Measurements from ENCODE around the gene CYBRD1.

Gene CYBRD1

GRCh38 chr2:171521361-171522051, 768 bp upstream of the CYBRD1 start:
- TF ChIP-seq EZH2 (IDR thresholded peaks at IDR 0.05; ENCODE audit: borderline replicate concordance, low read depth, low read length, severe bottlenecking) (no peak), CTCF (IDR thresholded peaks at IDR 0.05; ENCODE audit: borderline replicate concordance, extremely low read depth, low read length, poor library complexity, severe bottlenecking) (no peak)
- Histone ChIP-seq H3K27ac (ENCODE audit: low read length) (no peak overlapping the region), H3K27me3 (ENCODE audit: insufficient read depth, low read length, poor library complexity) (peaks cover 51% of the 10 kb centered on the region), H3K4me1 (ENCODE audit: insufficient read depth, low read length) (peaks cover 25% of the 10 kb centered on the region), H3K79me2 (ENCODE audit: insufficient read depth, low read length) (no peaks in the 10 kb centered on the region), H3K4me3 (ENCODE audit: low read depth in 1 of 2, low read length in 2 of 2) (peak overlapping the region in 1 of 2 experiments; percentile 69; a peak in 2 of 4 replicates), H2AFZ (ENCODE audit: low read depth, low read length) (peak overlapping the region; percentile 84; the same call in 1 of the 2 replicates), H3K9me3 (ENCODE audit: insufficient read depth, low read length, severe bottlenecking) (no peaks in the 10 kb centered on the region), H3K9ac (ENCODE audit: low read depth, low read length) (peak overlapping the region; percentile 42; the same call in 1 of the 2 replicates), H4K20me1 (ENCODE audit: insufficient read depth, low read length) (peaks cover 3% of the 10 kb centered on the region), H3K36me3 (ENCODE audit: insufficient read depth, low read length) (no peaks in the 10 kb centered on the region), H3K4me2 (ENCODE audit: insufficient read depth, low read length) (peak overlapping the region; percentile 90)
- ATAC-seq (ENCODE audit: insufficient read depth, low read depth) (no peak), DNase-seq (no peak)

- H3K9me3 ChIP-seq (ENCODE audit: insufficient read depth, low read length, severe bottlenecking), result no peaks in the 10 kb centered on the region
- H3K9ac ChIP-seq (ENCODE audit: low read depth, low read length), result peak overlapping the region; percentile 42
- no peak for TF ChIP-seq CTCF (IDR thresholded peaks at IDR 0.05; ENCODE audit: borderline replicate concordance, extremely low read depth, low read length, poor library complexity, severe bottlenecking)
- TF ChIP-seq EZH2 (IDR thresholded peaks at IDR 0.05; ENCODE audit: borderline replicate concordance, low read depth, low read length, severe bottlenecking), result peak; percentile 4
- peaks cover 3% of the 10 kb centered on the region for H4K20me1 ChIP-seq (ENCODE audit: insufficient read depth, low read length)
- peak; percentile 59 for ATAC-seq (ENCODE audit: insufficient read depth, low read depth)
- H3K27ac ChIP-seq (ENCODE audit: low read length), result no peak overlapping the region
- peaks cover 25% of the 10 kb centered on the region for H3K4me1 ChIP-seq (ENCODE audit: insufficient read depth, low read length)
- peak overlapping the region; percentile 84 for H2AFZ ChIP-seq (ENCODE audit: low read depth, low read length)
- DNase-seq, result no peak
- H3K27me3 ChIP-seq (ENCODE audit: insufficient read depth, low read length, poor library complexity), result peaks cover 51% of the 10 kb centered on the region
- no peaks in the 10 kb centered on the region for H3K36me3 ChIP-seq (ENCODE audit: insufficient read depth, low read length)
- H3K4me2 ChIP-seq (ENCODE audit: insufficient read depth, low read length), result peak overlapping the region; percentile 90
- H3K79me2 ChIP-seq (ENCODE audit: insufficient read depth, low read length), result no peaks in the 10 kb centered on the region
- H3K4me3 ChIP-seq (ENCODE audit: low read depth in 1 of 2, low read length in 2 of 2), result peak overlapping the region; percentile 32 to 69; a peak in 3 of 4 replicates
These were observed 464 bp downstream of the CYBRD1 start for GRCh38 chr2:171522788-171523087.

- Histone ChIP-seq H3K9ac (ENCODE audit: low read depth, low read length) (peak overlapping the region; percentile 42), H3K79me2 (ENCODE audit: insufficient read depth, low read length) (no peaks in the 10 kb centered on the region), H3K36me3 (ENCODE audit: insufficient read depth, low read length) (no peaks in the 10 kb centered on the region), H3K9me3 (ENCODE audit: insufficient read depth, low read length, severe bottlenecking) (no peaks in the 10 kb centered on the region), H2AFZ (ENCODE audit: low read depth, low read length) (peak overlapping the region; percentile 84), H3K4me1 (ENCODE audit: insufficient read depth, low read length) (peaks cover 25% of the 10 kb centered on the region), H3K4me3 (ENCODE audit: low read depth in 1 of 2, low read length in 2 of 2) (peak overlapping the region; percentile 32 to 69), H3K27ac (ENCODE audit: low read length) (no peak overlapping the region), H3K27me3 (ENCODE audit: insufficient read depth, low read length, poor library complexity) (peaks cover 51% of the 10 kb centered on the region), H3K4me2 (ENCODE audit: insufficient read depth, low read length) (peak overlapping the region; percentile 90), H4K20me1 (ENCODE audit: insufficient read depth, low read length) (peaks cover 3% of the 10 kb centered on the region)
- DNase-seq (peak; percentile 24), ATAC-seq (ENCODE audit: insufficient read depth, low read depth) (peak; percentile 55)
- TF ChIP-seq EZH2 (IDR thresholded peaks at IDR 0.05; ENCODE audit: borderline replicate concordance, low read depth, low read length, severe bottlenecking), result peak; percentile 36
- TF ChIP-seq CTCF (IDR thresholded peaks at IDR 0.05; ENCODE audit: borderline replicate concordance, extremely low read depth, low read length, poor library complexity, severe bottlenecking), result no peak
These were observed 1.1 kb downstream of the CYBRD1 start for GRCh38 chr2:171523088-171524017.
